ENCODE data around the gene ST6GALNAC5. TPM values are rescaled to one million over a fixed set of nuclear protein-coding genes. Genes with fewer than 3 reads are reported as not detected.

The ST6GALNAC5 gene
- total RNA-seq, 3 donors from 2014 or later = 0.48 to 53.4 (median 15.4) TPM

- DNase-seq (ENCODE audit: low spot score in 2 of 2) = no peak
- H3K27me3 ChIP-seq = no peaks in the 10 kb centered on the region
- H3K4me3 ChIP-seq = no peak overlapping the region
- H3K36me3 ChIP-seq = no peaks in the 10 kb centered on the region
- peak overlapping the region; percentile 75 to 87 for H3K27ac ChIP-seq
- TF ChIP-seq CTCF (IDR thresholded peaks at IDR 0.05) (no peak), POLR2A (IDR thresholded peaks at IDR 0.05) (no peak), POLR2AphosphoS5 (IDR thresholded peaks at IDR 0.05) (no peak)
- no peaks in the 10 kb centered on the region for H3K4me1 ChIP-seq
- intact Hi-C loops (cut with DNase I; ENCODE audit: low total_unique reads) = no loop called here
- no peaks in the 10 kb centered on the region for H3K9me3 ChIP-seq
Observed at GRCh38 chr1:76998582-76999223, 131.4 kb downstream of the ST6GALNAC5 start.

- intact Hi-C loops (cut with DNase I; ENCODE audit: low total_unique reads) = no loop called here
- Histone ChIP-seq H3K4me1 (no peaks in the 10 kb centered on the region), H3K27ac (no peak overlapping the region), H3K27me3 (no peaks in the 10 kb centered on the region), H3K36me3 (no peaks in the 10 kb centered on the region), H3K4me3 (no peak overlapping the region), H3K9me3 (no peaks in the 10 kb centered on the region)
- DNase-seq (ENCODE audit: low spot score in 2 of 2) = no peak
- no peak for TF ChIP-seq POLR2AphosphoS5 (IDR thresholded peaks at IDR 0.05)
Observed at GRCh38 chr1:77007675-77008074, 140.4 kb downstream of the ST6GALNAC5 start.

- no peak overlapping the region for H3K4me3 ChIP-seq
- H3K36me3 ChIP-seq = no peaks in the 10 kb centered on the region
- H3K4me1 ChIP-seq = no peaks in the 10 kb centered on the region
- no peak for DNase-seq (ENCODE audit: low spot score in 2 of 2)
- intact Hi-C loops (cut with DNase I; ENCODE audit: low total_unique reads) = no loop called here
- H3K27ac ChIP-seq = no peak overlapping the region
- H3K9me3 ChIP-seq = no peaks in the 10 kb centered on the region
- TF ChIP-seq POLR2A (IDR thresholded peaks at IDR 0.05) (no peak), CTCF (IDR thresholded peaks at IDR 0.05) (no peak), POLR2AphosphoS5 (IDR thresholded peaks at IDR 0.05) (no peak)
- no peaks in the 10 kb centered on the region for H3K27me3 ChIP-seq
Observed at GRCh38 chr1:77010937-77011336, 143.7 kb downstream of the ST6GALNAC5 start.

GRCh38 chr1:77012066-77012465 is 144.8 kb downstream of the ST6GALNAC5 start:
- Histone ChIP-seq H3K36me3 (no peaks in the 10 kb centered on the region), H3K27ac (no peak overlapping the region), H3K4me3 (no peak overlapping the region), H3K9me3 (no peaks in the 10 kb centered on the region), H3K27me3 (no peaks in the 10 kb centered on the region), H3K4me1 (no peaks in the 10 kb centered on the region)
- DNase-seq (ENCODE audit: low spot score in 2 of 2) = no peak
- intact Hi-C loops (cut with DNase I; ENCODE audit: low total_unique reads) = no loop called here
- no peak for TF ChIP-seq POLR2AphosphoS5 (IDR thresholded peaks at IDR 0.05)
- TF ChIP-seq CTCF (IDR thresholded peaks at IDR 0.05) = no peak
- TF ChIP-seq POLR2A (IDR thresholded peaks at IDR 0.05) = no peak

- DNase-seq (ENCODE audit: low spot score in 2 of 2) = no peak
- intact Hi-C loops (cut with DNase I; ENCODE audit: low total_unique reads) = no loop called here
- Histone ChIP-seq H3K36me3 (no peaks in the 10 kb centered on the region), H3K27ac (no peak overlapping the region), H3K4me3 (no peak overlapping the region), H3K9me3 (no peaks in the 10 kb centered on the region), H3K27me3 (no peaks in the 10 kb centered on the region), H3K4me1 (peaks cover 0 to 4% of the 10 kb centered on the region in 2 donors)
- no peak for TF ChIP-seq POLR2AphosphoS5 (IDR thresholded peaks at IDR 0.05)
- no peak for TF ChIP-seq POLR2A (IDR thresholded peaks at IDR 0.05)
- TF ChIP-seq CTCF (IDR thresholded peaks at IDR 0.05) = no peak
Observed at GRCh38 chr1:77014073-77014788, 147.0 kb downstream of the ST6GALNAC5 start.

Data from breast epithelium (tissue), 4 donors.